Calu3 (cell line): ENCODE measurements around the gene RASL10B. TPM values are rescaled to one million over a fixed set of nuclear protein-coding genes. Genes with fewer than 3 reads are reported as not detected.

Experiments
- BruUV-seq: library from RNA; stranded (reverse); fragments of 400-500 nt; replicated peaks from 2 replicates; lab custom pipeline; 2021; lab: Mats Ljungman, UMichigan
- CTCF ChIA-PET: fragments of 300-600 bp; sonication (Branson Sonifier 250); formaldehyde crosslinking; loops from one replicate; lab custom pipeline; 2022; ENCODE audit warnings: antibody characterized with exemption; lab: Charles Lee
- DNase-seq: peaks from one replicate; pipeline ENCODE4 v3.0.0; 2022
- H3K27ac Mint-ChIP-seq: one replicate; pipeline ENCODE4 v1.8.0; 2022; ENCODE audit warnings: mixed read lengths; ENCODE audit not compliant: unreplicated experiment
- H3K27me3 Mint-ChIP-seq: one replicate; pipeline ENCODE4 v1.8.0; 2022; ENCODE audit warnings: mixed read lengths; ENCODE audit not compliant: unreplicated experiment
- H3K36me3 Mint-ChIP-seq: one replicate; pipeline ENCODE4 v1.8.0; 2022; ENCODE audit warnings: mild to moderate bottlenecking, moderate library complexity, mixed read lengths; ENCODE audit not compliant: insufficient read depth, unreplicated experiment
- H3K4me1 Mint-ChIP-seq: one replicate; pipeline ENCODE4 v1.8.0; 2022; ENCODE audit warnings: mild to moderate bottlenecking, low read depth, mixed read lengths; ENCODE audit not compliant: unreplicated experiment
- H3K4me3 Mint-ChIP-seq: one replicate; pipeline ENCODE4 v1.8.0; 2022; ENCODE audit warnings: mild to moderate bottlenecking, low read depth, moderate library complexity, mixed read lengths; ENCODE audit not compliant: unreplicated experiment
- H3K9me3 Mint-ChIP-seq: one replicate; pipeline ENCODE4 v1.8.0; 2022; ENCODE audit warnings: low read depth, mixed read lengths; ENCODE audit not compliant: unreplicated experiment
- intact Hi-C: fragments of 100-400 bp; cut with micrococcal nuclease; formaldehyde crosslinking; loops from one replicate; pipeline ENCODE4 v1.10.0; 2022; ENCODE audit not compliant: unreplicated experiment
- total RNA-seq: library from RNA; stranded (reverse); gene quantifications from 2 replicates; pipeline ENCODE4 v1.2.3, GENCODE V29; 2022
- TF ChIP-seq, protein P1 (sequence below): fragments of 200-600 bp; IDR thresholded peaks from one replicate; pipeline ENCODE4 v1.8.0; 2022; ENCODE audit warnings: antibody characterized with exemption; ENCODE audit not compliant: unreplicated experiment

Gene RASL10B
- total RNA-seq, 1 experiment from 2014 or later, result 1.4 TPM

DNA sequence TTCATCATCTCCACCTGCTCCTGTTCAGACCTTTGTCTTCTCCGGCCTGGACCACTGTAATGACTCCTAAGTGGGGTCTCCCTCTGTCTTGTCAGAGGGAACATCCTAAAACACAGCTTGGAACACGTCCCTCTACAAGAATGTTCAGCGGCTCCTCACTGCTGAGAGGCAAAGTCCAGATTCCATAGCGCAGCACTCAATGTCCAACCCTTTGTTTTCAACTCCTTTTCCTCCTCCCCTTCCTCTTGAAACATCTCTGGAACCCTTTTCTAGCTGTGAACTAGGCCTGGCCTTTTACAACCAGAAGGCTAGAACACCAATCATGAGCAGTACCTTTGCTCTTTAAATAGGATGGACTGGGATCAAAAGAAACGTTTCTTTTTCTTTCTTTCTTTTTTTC, 30.2 kb downstream of the RASL10B start:
- peaks cover 19% of the 10 kb centered on the region for H3K27me3 Mint-ChIP-seq
- BruUV-seq, result no TSS peak
- H3K36me3 Mint-ChIP-seq, result peaks cover 10% of the 10 kb centered on the region
- TF ChIP-seq, protein P1, sequence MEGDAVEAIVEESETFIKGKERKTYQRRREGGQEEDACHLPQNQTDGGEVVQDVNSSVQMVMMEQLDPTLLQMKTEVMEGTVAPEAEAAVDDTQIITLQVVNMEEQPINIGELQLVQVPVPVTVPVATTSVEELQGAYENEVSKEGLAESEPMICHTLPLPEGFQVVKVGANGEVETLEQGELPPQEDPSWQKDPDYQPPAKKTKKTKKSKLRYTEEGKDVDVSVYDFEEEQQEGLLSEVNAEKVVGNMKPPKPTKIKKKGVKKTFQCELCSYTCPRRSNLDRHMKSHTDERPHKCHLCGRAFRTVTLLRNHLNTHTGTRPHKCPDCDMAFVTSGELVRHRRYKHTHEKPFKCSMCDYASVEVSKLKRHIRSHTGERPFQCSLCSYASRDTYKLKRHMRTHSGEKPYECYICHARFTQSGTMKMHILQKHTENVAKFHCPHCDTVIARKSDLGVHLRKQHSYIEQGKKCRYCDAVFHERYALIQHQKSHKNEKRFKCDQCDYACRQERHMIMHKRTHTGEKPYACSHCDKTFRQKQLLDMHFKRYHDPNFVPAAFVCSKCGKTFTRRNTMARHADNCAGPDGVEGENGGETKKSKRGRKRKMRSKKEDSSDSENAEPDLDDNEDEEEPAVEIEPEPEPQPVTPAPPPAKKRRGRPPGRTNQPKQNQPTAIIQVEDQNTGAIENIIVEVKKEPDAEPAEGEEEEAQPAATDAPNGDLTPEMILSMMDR, result no peak
- DNase-seq, result no peak
- intact Hi-C loops, result no loop called here
- H3K27ac Mint-ChIP-seq, result no peak overlapping the region
- CTCF ChIA-PET, result interaction anchor here (0.6 kb wide), 1 partner anchor 22 kb away, joined by 3 read pairs; no protein-coding TSS in a partner anchor
- H3K4me3 Mint-ChIP-seq, result no peak overlapping the region
- no peaks in the 10 kb centered on the region for H3K9me3 Mint-ChIP-seq
- H3K4me1 Mint-ChIP-seq, result peaks cover 10% of the 10 kb centered on the region

DNA sequence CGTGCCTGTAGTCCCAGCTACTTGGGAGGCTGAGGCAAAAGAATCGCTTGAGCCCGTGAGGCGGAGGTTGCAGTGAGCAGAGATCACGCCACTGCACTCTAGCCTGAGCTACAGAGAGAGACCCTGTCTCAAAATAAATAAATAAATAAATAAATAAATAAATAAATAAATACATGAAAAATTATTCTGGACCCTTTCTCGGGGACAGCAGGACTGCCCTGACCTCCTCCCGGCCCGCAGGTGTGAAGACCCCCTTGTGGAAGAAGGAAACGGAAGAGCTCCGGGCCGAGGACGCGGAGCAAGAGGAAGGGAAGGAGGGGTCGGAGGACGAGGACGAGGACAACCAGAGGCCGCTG, 32.3 kb downstream of the RASL10B start:
- TF ChIP-seq, protein P1, result no peak
- Mint-ChIP-seq H3K4me1 (peaks cover 10% of the 10 kb centered on the region), H3K36me3 (peaks cover 10% of the 10 kb centered on the region), H3K27me3 (peaks cover 36% of the 10 kb centered on the region), H3K27ac (no peak overlapping the region), H3K9me3 (no peaks in the 10 kb centered on the region), H3K4me3 (peak overlapping the region; percentile 93)
- no peak for DNase-seq
- CTCF ChIA-PET, result interaction anchor here (0.5 to 3.0 kb wide), 13 partner anchors 9 to 184 kb away, joined by 3 to 41 read pairs (median 4); partner anchors contain the start of genes MMP28 and TAF15
- no TSS peak for BruUV-seq
- intact Hi-C loops, result no loop called here

DNA sequence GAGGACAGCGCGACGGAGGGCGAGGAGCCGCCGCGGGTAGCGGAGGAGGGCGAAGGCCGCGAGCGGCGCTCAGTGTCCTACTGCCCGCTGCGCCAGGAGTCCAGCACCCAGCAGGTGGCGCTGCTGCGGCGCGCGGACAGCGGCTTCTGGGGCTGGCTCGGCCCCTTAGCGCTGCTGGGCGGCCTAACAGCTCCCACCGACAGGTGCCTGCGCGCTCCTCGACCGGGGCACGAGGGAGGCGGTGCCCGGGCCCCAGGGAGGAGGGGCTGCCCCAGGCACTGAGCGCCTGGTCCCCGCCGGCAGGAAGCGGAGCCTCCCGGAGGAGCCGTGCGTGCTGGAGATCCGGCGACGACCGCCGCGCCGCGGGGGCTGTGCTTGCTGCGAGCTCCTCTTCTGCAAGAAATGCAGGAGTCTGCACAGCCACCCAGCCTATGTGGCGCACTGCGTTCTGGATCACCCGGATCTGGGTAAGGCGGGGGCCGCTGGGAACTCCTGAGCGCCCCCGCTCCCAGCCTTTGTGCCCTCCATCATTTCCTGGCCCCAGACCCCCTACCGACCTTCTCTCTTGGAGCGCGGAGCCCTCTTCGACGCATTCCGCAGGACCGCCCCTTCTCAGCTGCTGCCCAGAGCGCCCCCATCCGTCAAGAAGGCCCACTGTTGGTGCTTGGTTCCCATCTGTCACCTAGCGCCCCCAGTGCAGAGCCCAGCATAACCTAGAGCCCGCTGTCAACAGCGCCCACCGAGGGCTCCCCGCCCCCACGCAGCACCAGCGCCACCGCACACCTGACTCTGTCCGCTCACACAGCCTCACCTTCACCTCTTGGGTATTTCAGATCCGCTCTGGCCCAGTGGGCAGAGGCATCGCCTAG, 32.9 kb downstream of the RASL10B start:
- peak; percentile 96 for DNase-seq
- TF ChIP-seq, protein P1, result peak; percentile 90
- H3K9me3 Mint-ChIP-seq, result no peaks in the 10 kb centered on the region
- H3K36me3 Mint-ChIP-seq, result peaks cover 10% of the 10 kb centered on the region
- H3K4me3 Mint-ChIP-seq, result peak overlapping the region; percentile 93
- H3K27ac Mint-ChIP-seq, result no peak overlapping the region
- H3K27me3 Mint-ChIP-seq, result peaks cover 42% of the 10 kb centered on the region
- BruUV-seq, result no TSS peak
- peaks cover 10% of the 10 kb centered on the region for H3K4me1 Mint-ChIP-seq
- intact Hi-C loops, result no loop called here
- CTCF ChIA-PET, result interaction anchor here (0.5 to 3.0 kb wide), 16 partner anchors 10 to 185 kb away, joined by 3 to 41 read pairs (median 4); partner anchors contain the start of genes MMP28 and TAF15

DNA sequence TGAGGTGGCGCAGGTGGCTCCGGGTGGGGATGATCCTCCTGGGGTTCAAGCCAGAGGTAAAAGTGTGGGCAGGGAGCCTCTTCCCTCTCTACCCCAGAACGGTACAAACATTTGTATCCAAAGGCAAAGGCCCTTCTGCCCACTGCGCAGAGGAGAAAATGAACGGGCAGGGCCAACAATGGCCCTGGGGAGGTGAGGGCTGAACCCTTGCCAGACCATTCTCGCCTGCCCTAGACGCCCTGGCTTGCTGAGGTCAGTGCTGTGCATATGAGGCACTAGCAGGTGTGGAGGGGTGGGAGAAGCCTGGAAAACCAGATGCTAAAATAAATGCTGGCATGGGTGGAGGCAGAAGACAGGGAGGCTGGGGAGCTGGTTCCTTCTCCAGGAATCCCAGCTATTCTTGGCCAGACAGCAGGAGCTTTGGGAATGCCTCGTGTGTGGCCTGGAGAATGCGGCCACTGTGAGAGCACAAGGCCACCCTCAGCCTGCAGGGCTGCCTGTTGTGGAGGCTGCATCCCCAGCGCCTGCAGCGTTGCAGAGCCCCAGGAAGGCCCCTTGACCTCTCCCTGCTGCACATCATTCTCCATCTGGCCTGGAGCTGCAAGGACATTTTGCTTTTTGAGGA, 33.8 kb downstream of the RASL10B start:
- intact Hi-C loops, result no loop called here
- no TSS peak for BruUV-seq
- DNase-seq, result no peak
- peaks cover 51% of the 10 kb centered on the region for H3K27me3 Mint-ChIP-seq
- CTCF ChIA-PET, result interaction anchor here (0.9 to 3.0 kb wide), 2 partner anchors 16 to 44 kb away, joined by 3 to 20 read pairs; partner anchors contain the start of gene TAF15
- H3K36me3 Mint-ChIP-seq, result peaks cover 10% of the 10 kb centered on the region
- H3K9me3 Mint-ChIP-seq, result no peaks in the 10 kb centered on the region
- H3K27ac Mint-ChIP-seq, result no peak overlapping the region
- H3K4me1 Mint-ChIP-seq, result peaks cover 10% of the 10 kb centered on the region
- TF ChIP-seq, protein P1, result no peak
- H3K4me3 Mint-ChIP-seq, result peak overlapping the region; percentile 93
